Neural cell (in vitro differentiated cells): ENCODE measurements around the gene TSPO2. TPM values are rescaled to one million over a fixed set of nuclear protein-coding genes. Genes with fewer than 3 reads are reported as not detected.

Experiments used
- H2AFZ ChIP-seq: fragments of 200-600, 300-800 bp; sonication (generic), shearing (Covaris generic); 2 replicates; pipeline ENCODE4 v1.6.0; 2014; ENCODE audit warnings: low read depth, mild to moderate bottlenecking, antibody characterized with exemption, low read length, moderate library complexity
- H3F3A ChIP-seq: fragments of 200-600 bp; shearing (Covaris generic); 2 replicates; pipeline ENCODE4 v1.6.1; 2016; ENCODE audit warnings: mild to moderate bottlenecking, moderate library complexity, mixed read lengths, antibody characterized with exemption, low read length; ENCODE audit not compliant: insufficient read depth, poor library complexity, severe bottlenecking
- H3K27ac ChIP-seq: fragments of 200-600, 300-800 bp; sonication (generic), shearing (Covaris generic); 2 replicates; pipeline ENCODE4 v1.5.1; 2014; ENCODE audit warnings: mild to moderate bottlenecking, low read length, moderate library complexity
- H3K27me3 ChIP-seq: fragments of 300-800, 200-600 bp; sonication (generic), shearing (Covaris generic); 2 replicates; pipeline ENCODE4 v1.6.0; 2014; ENCODE audit warnings: mild to moderate bottlenecking, low read depth, low read length, moderate library complexity; ENCODE audit not compliant: insufficient read depth
- H3K36me3 ChIP-seq: fragments of 300-800, 200-600 bp; sonication (generic), shearing (Covaris generic); 2 replicates; pipeline ENCODE4 v1.5.1; 2014; ENCODE audit warnings: mild to moderate bottlenecking, antibody characterized with exemption, low read length, moderate library complexity; ENCODE audit not compliant: insufficient read depth
- H3K4me2 ChIP-seq: fragments of 300-800, 200-600 bp; sonication (generic), shearing (Covaris generic); 2 replicates; pipeline ENCODE4 v1.6.0; 2014; ENCODE audit warnings: mild to moderate bottlenecking, low read length
- H3K4me3 ChIP-seq: fragments of 300-800, 200-600 bp; sonication (generic), shearing (Covaris generic); 2 replicates; pipeline ENCODE4 v1.5.1; 2014; ENCODE audit warnings: mild to moderate bottlenecking, low read length, moderate library complexity
- H3K79me2 ChIP-seq: fragments of 200-600 bp; shearing (Covaris generic); replicated peaks from 2 replicates; pipeline ENCODE4 v1.6.0; 2014; ENCODE audit warnings: mild to moderate bottlenecking, low read length, moderate library complexity; ENCODE audit not compliant: insufficient read depth
- H3K9ac ChIP-seq: fragments of 300-800, 200-600 bp; sonication (generic), shearing (Covaris generic); 2 replicates; pipeline ENCODE4 v1.6.1; 2016; ENCODE audit warnings: mild to moderate bottlenecking, low read length, mixed read lengths
- H3K9me2 ChIP-seq: fragments of 200-600 bp; shearing (Covaris generic); 2 replicates; pipeline ENCODE4 v1.6.1; 2016; ENCODE audit warnings: mild to moderate bottlenecking, low read length, mixed read lengths; ENCODE audit not compliant: insufficient read depth
- H3K9me3 ChIP-seq: fragments of 200-600, 300-800 bp; sonication (generic), shearing (Covaris generic); 2 replicates; pipeline ENCODE4 v1.6.1; 2016; ENCODE audit warnings: mild to moderate bottlenecking, mixed run types, low read length, moderate library complexity, mixed read lengths
- H4K20me1 ChIP-seq: fragments of 200-600 bp; shearing (Covaris generic); 2 replicates; pipeline ENCODE4 v1.6.1; 2016; ENCODE audit warnings: mild to moderate bottlenecking, mixed run types; ENCODE audit not compliant: insufficient read depth
- CTCF ChIP-seq: fragments of 450-650 bp; IDR thresholded peaks from 2 replicates; pipeline ENCODE4 v1.5.1; 2014; ENCODE audit warnings: antibody characterized with exemption, mild to moderate bottlenecking, moderate library complexity; ENCODE audit not compliant: poor library complexity, severe bottlenecking
- EP300 ChIP-seq: fragments of 450-650 bp; conservative IDR thresholded peaks from 2 replicates; pipeline ENCODE4 v1.6.1; 2014; ENCODE audit warnings: antibody characterized with exemption, mild to moderate bottlenecking, moderate library complexity; ENCODE audit not compliant: poor library complexity, severe bottlenecking
- EZH2 ChIP-seq: fragments of 200-600, 300-800 bp; shearing (Covaris generic), sonication (generic); IDR thresholded peaks from 2 replicates; pipeline ENCODE4 v1.6.1; 2014; ENCODE audit warnings: antibody characterized with exemption, low read length, borderline replicate concordance, mild to moderate bottlenecking; ENCODE audit not compliant: insufficient read depth, poor library complexity, severe bottlenecking
- MXI1 ChIP-seq: fragments of 450-650 bp; conservative IDR thresholded peaks from 2 replicates; pipeline ENCODE4 v1.6.1; 2014; ENCODE audit warnings: antibody characterized with exemption, mild to moderate bottlenecking; ENCODE audit not compliant: poor library complexity, severe bottlenecking
- POLR2AphosphoS5 ChIP-seq: IDR thresholded peaks from 2 replicates; pipeline ENCODE4 v1.6.1; 2012
- RAD21 ChIP-seq: fragments of 450-650 bp; conservative IDR thresholded peaks from 2 replicates; pipeline ENCODE4 v1.6.1; 2014; ENCODE audit warnings: antibody characterized with exemption, mild to moderate bottlenecking, moderate library complexity
- REST ChIP-seq: IDR thresholded peaks from 2 replicates; pipeline ENCODE4 v1.6.1; 2012; ENCODE audit warnings: borderline replicate concordance
- SMC3 ChIP-seq: fragments of 450-650 bp; conservative IDR thresholded peaks from 2 replicates; pipeline ENCODE4 v1.6.1; 2014; ENCODE audit warnings: antibody characterized with exemption, mild to moderate bottlenecking, moderate library complexity; ENCODE audit not compliant: poor library complexity
- TAF1 ChIP-seq: IDR thresholded peaks from 2 replicates; pipeline ENCODE4 v1.6.1; 2012; ENCODE audit warnings: low read depth
- polyA plus RNA-seq: library from polyadenylated mRNA; depleted of rRNA; stranded (reverse); fragments of >200 nt; gene quantifications from 2 replicates; pipeline ENCODE4 v1.2.3, GENCODE V29; 2014

The TSPO2 gene
- polyA plus RNA-seq, 1 donor from 2014 or later: not detected

- no peak for TF ChIP-seq RAD21
These were observed 5.8 kb downstream of the TSPO2 start (continued) for GRCh38 chr6:41047745-41048732.

DNA sequence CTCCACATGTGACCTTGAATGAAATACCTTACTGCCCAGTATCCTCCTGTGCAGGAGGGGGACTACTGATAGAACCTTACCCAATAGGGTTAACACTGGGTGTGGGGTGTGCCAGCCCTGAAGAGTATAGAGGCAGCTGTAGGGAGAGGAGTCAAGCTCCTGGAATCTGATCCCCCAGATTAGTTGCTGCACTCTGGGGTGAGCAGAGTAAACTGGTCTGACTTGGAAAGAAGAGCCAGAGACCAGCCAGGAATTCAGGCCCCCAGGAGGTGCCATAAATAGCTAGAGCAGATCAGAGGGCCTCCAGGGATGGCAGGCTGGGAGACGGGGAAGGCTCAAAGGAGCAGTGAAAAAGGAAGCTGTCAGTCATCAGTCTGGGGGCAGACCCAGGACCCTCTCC, 7.3 kb downstream of the TSPO2 start:
- no peaks in the 10 kb centered on the region for H4K20me1 ChIP-seq
- TF ChIP-seq MXI1 (no peak), SMC3 (no peak), EP300 (no peak), RAD21 (no peak), CTCF (no peak), TAF1 (no peak), EZH2 (no peak), POLR2AphosphoS5 (no peak), REST (no peak)
- no peaks in the 10 kb centered on the region for H3F3A ChIP-seq
- no peak overlapping the region for H2AFZ ChIP-seq
- no peaks in the 10 kb centered on the region for H3K79me2 ChIP-seq
- no peak overlapping the region for H3K4me3 ChIP-seq
- H3K36me3 ChIP-seq: no peaks in the 10 kb centered on the region
- no peaks in the 10 kb centered on the region for H3K27me3 ChIP-seq
- H3K4me2 ChIP-seq: no peak overlapping the region
- H3K9me3 ChIP-seq: no peaks in the 10 kb centered on the region
- no peak overlapping the region for H3K27ac ChIP-seq
- H3K9ac ChIP-seq: no peak overlapping the region
- no peaks in the 10 kb centered on the region for H3K9me2 ChIP-seq

DNA sequence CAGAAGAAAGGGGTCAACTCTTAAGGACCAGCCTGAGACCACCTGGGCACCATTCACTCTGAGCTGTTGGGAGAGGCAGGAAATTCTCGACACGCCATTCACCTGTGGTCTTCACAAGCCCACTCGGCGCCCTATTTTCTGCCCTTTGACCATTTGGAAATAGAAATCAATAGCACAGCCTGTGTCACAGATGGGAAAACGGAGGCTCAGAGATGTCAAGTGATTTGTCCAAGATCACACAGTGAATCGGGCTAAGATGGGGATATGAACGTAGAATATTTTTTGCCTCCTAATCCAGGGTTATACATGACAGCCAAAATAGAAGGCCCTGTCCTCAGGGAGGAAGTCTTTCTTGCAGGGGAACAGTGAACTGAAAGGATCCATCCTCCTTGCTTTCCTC, 7.7 kb downstream of the TSPO2 start:
- no peaks in the 10 kb centered on the region for H3K9me3 ChIP-seq

More for the DNA sequence above, 7.7 kb downstream of the TSPO2 start:
- TF ChIP-seq EP300: no peak
- TF ChIP-seq EZH2: no peak
- no peak for TF ChIP-seq POLR2AphosphoS5
- no peak for TF ChIP-seq RAD21
- no peak for TF ChIP-seq TAF1
- TF ChIP-seq MXI1: no peak
- no peak for TF ChIP-seq SMC3
- TF ChIP-seq REST: no peak
- TF ChIP-seq CTCF: no peak
- Histone ChIP-seq H3K27me3 (no peaks in the 10 kb centered on the region), H3K36me3 (no peaks in the 10 kb centered on the region), H3K27ac (no peak overlapping the region), H3K4me3 (no peak overlapping the region), H3K9ac (no peak overlapping the region), H4K20me1 (no peaks in the 10 kb centered on the region), H3K79me2 (no peaks in the 10 kb centered on the region), H3F3A (no peaks in the 10 kb centered on the region), H3K9me2 (no peaks in the 10 kb centered on the region), H2AFZ (no peak overlapping the region), H3K4me2 (no peak overlapping the region)
